Stimulated activated naive CD4-positive, alpha-beta T cell treated with Interleukin-2 at 50 U/mL for 16 hours (primary cell): Measurements from ENCODE around the gene CCIN.
"Not testable (repeated sequence)": the region's sequence is repeated elsewhere in the genome, so short reads cannot be mapped to it uniquely, and the experiment has no call there.

ENCODE experiments used
- DNase-seq: peaks from one replicate; lab custom pipeline; 2025; lab: John Stamatoyannopoulos, UW

Gene CCIN

GRCh38 chr9:36141288-36141687 is 27.9 kb upstream of the CCIN start:
- DNase-seq: no peak

GRCh38 chr9:36141761-36142160 is 27.4 kb upstream of the CCIN start:
- no peak for DNase-seq

- DNase-seq: no peak
Observed at GRCh38 chr9:36142510-36143244, 26.5 kb upstream of the CCIN start.

GRCh38 chr9:36143245-36143641 is 25.9 kb upstream of the CCIN start:
- DNase-seq: no peak

- DNase-seq: no peak
Observed at GRCh38 chr9:36144309-36145232, 24.6 kb upstream of the CCIN start.

- DNase-seq: no peak
Observed at GRCh38 chr9:36145970-36146369, 23.2 kb upstream of the CCIN start.

- DNase-seq: no peak
Observed at GRCh38 chr9:36146651-36147050, 22.5 kb upstream of the CCIN start.

- no peak for DNase-seq
Observed at GRCh38 chr9:36147441-36148175, 21.6 kb upstream of the CCIN start.

- peak; percentile 68 for DNase-seq
Observed at GRCh38 chr9:36148311-36149051, 20.7 kb upstream of the CCIN start.

- DNase-seq: no peak
Observed at GRCh38 chr9:36149197-36149596, 20.0 kb upstream of the CCIN start.

- DNase-seq: no peak
Observed at GRCh38 chr9:36150574-36151315, 18.4 kb upstream of the CCIN start.

- DNase-seq: peak; percentile 85
Observed at GRCh38 chr9:36151316-36152210, 17.6 kb upstream of the CCIN start.

GRCh38 chr9:36152741-36153438 is 16.3 kb upstream of the CCIN start:
- no peak for DNase-seq

- no peak for DNase-seq
Observed at GRCh38 chr9:36153746-36154145, 15.4 kb upstream of the CCIN start.

- no peak for DNase-seq
Observed at GRCh38 chr9:36154331-36154952, 14.7 kb upstream of the CCIN start.

- DNase-seq: no peak
Observed at GRCh38 chr9:36156116-36156515, 13.1 kb upstream of the CCIN start.

GRCh38 chr9:36158122-36158521 is 11.1 kb upstream of the CCIN start:
- no peak for DNase-seq

- no peak for DNase-seq
Observed at GRCh38 chr9:36158917-36159316, 10.3 kb upstream of the CCIN start.

- not testable (repeated sequence) for DNase-seq
Observed at GRCh38 chr9:36159509-36159908, 9.7 kb upstream of the CCIN start.
